Loucy (cell line): Measurements from ENCODE around the gene HSD3B7.

ENCODE experiments used
- CTCF ChIP-seq: fragments of 200-600 bp; sonication (generic); conservative IDR thresholded peaks from 2 replicates; pipeline ENCODE4 v1.5.1; 2014; ENCODE audit warnings: mild to moderate bottlenecking, antibody characterized with exemption, low read length
- EZH2phosphoT487 ChIP-seq: fragments of 200-600 bp; IDR thresholded peaks from 2 replicates; pipeline ENCODE4 v1.6.1; 2018; ENCODE audit warnings: antibody characterized with exemption, mild to moderate bottlenecking, moderate library complexity, borderline replicate concordance

- TF ChIP-seq CTCF = no peak
- TF ChIP-seq EZH2phosphoT487 = no peak
Observed at GRCh38 chr16:31005350-31006085, 20.5 kb downstream of the HSD3B7 start.
